ENCODE measurements around the gene FOXO4.

GRCh38 chrX:71147496-71148277 is 52.0 kb downstream of the FOXO4 start:
- TF ChIP-seq FOXP2 (optimal IDR thresholded peaks at IDR 0.05; ENCODE audit: control extremely low read depth, extremely low read length, insufficient read depth): no peak
- no peak for TF ChIP-seq POLR2AphosphoS5 (IDR thresholded peaks at IDR 0.05; ENCODE audit: borderline replicate concordance, low read depth, low read length)
- TF ChIP-seq EZH2 (IDR thresholded peaks at IDR 0.05): no peak

Data from SK-N-MC (cell line).